K562 (cell line): ENCODE data around the gene PRDX3. TPM values are rescaled to one million over a fixed set of nuclear protein-coding genes. Genes with fewer than 3 reads are reported as not detected.
A peak's percentile ranks its signal among the peaks of the same experiment; 100 is the strongest.

Source experiments
- ATAC-seq: fragments of 200-7000 bp; cut with Tn5 transposase; 3 replicates; pipeline ENCODE4 v1.9.1; 2020; ENCODE audit warnings: moderate library complexity
- BruUV-seq: library from RNA; stranded (reverse); fragments of 400-500 nt; replicated peaks from 2 replicates; lab custom pipeline; 2021; lab: Mats Ljungman, UMichigan
- CTCF ChIA-PET: fragments of 300-600 bp; formaldehyde crosslinking; extraction: SDS; loops from one replicate; lab custom pipeline; 2021; ENCODE audit warnings: low intra/inter-chr PET ratio; lab: Yijun Ruan, JAX
- POLR2A ChIA-PET: fragments of 300-600, 350-650 bp; sonication (Branson Sonifier 250); formaldehyde crosslinking; extraction: SDS; loops from one replicate; lab custom pipeline; 2021; ENCODE audit warnings: antibody characterized with exemption, inconsistent platforms; lab: Yijun Ruan, JAX
- DNase-seq, 4 experiments: peaks; one replicate each; pipeline versions ENCODE4 v3.0.0 to v3.0.0-alpha.2; 2011 to 2018; ENCODE audit warnings: low spot score in 3 of 4, mixed read lengths in 3 of 4; ENCODE audit errors: extremely low read depth in 1 of 4
- FAIRE-seq: peaks from 2 replicates; lab custom pipeline; 2011; peaks lifted over from hg19 to GRCh38; lab: Jason Lieb, UNC
- H2AFZ ChIP-seq: 2 replicates; pipeline ENCODE4 v1.6.0; 2011; ENCODE audit warnings: low read depth, low read length, control low read depth, inconsistent platforms
- H3K27ac ChIP-seq: fragments of 200-600 bp; 3 replicates; pipeline ENCODE4 v1.8.0; 2011; ENCODE audit warnings: low read depth, mild to moderate bottlenecking, control low read depth, inconsistent platforms, low read length, moderate library complexity, mixed read lengths; ENCODE audit errors: extremely low read depth
- H3K27me3 ChIP-seq, 2 experiments: fragments of 300-600 bp in 1 of 2; 2 replicates in 1 of 2; 3 replicates in 1 of 2; pipeline versions ENCODE4 v1.6.0 to v1.8.0; 2011; ENCODE audit warnings: inconsistent platforms in 2 of 2, low read length in 2 of 2, mild to moderate bottlenecking in 1 of 2, mixed read lengths in 1 of 2, moderate library complexity in 1 of 2; ENCODE audit not compliant: control insufficient read depth in 2 of 2, insufficient read depth in 2 of 2
- H3K36me3 ChIP-seq: fragments of 300-600 bp; 3 replicates; pipeline ENCODE4 v1.8.0; 2011; ENCODE audit warnings: mild to moderate bottlenecking, low read length, inconsistent platforms; ENCODE audit not compliant: control insufficient read depth, insufficient read depth
- H3K4me1 ChIP-seq, 2 experiments: fragments of 200-600 bp in 1 of 2; replicated peaks in 1 of 2; 2 replicates in 1 of 2; 3 replicates in 1 of 2; pipeline versions ENCODE4 v1.5.1 to v1.8.0; 2011; ENCODE audit warnings: inconsistent platforms in 2 of 2, low read length in 2 of 2, mild to moderate bottlenecking in 1 of 2, mixed read lengths in 1 of 2, moderate library complexity in 1 of 2; ENCODE audit not compliant: control insufficient read depth in 2 of 2, insufficient read depth in 2 of 2
- H3K4me2 ChIP-seq: 2 replicates; pipeline ENCODE4 v1.6.1; 2011; ENCODE audit warnings: low read length, control low read depth, inconsistent platforms, mixed read lengths; ENCODE audit not compliant: insufficient read depth
- H3K4me3 ChIP-seq: fragments of 200-600 bp; sonication (generic), shearing (Covaris generic); 2 replicates; pipeline ENCODE4 v1.5.1; 2016; ENCODE audit warnings: control low read depth, inconsistent platforms
- H3K79me2 ChIP-seq: fragments of 200-600 bp; 3 replicates; pipeline ENCODE4 v1.8.0; 2011; ENCODE audit warnings: low read length, inconsistent platforms; ENCODE audit not compliant: control insufficient read depth, insufficient read depth
- H3K9ac ChIP-seq, 2 experiments: 2 replicates each; pipeline versions ENCODE4 v1.6.0 to v1.6.1; 2011; ENCODE audit warnings: low read depth in 2 of 2, low read length in 2 of 2, control low read depth in 1 of 2, inconsistent platforms in 1 of 2, mild to moderate bottlenecking in 1 of 2, mixed read lengths in 1 of 2; ENCODE audit not compliant: insufficient read depth in 1 of 2
- H3K9me1 ChIP-seq: one replicate; pipeline ENCODE4 v1.6.0; 2011; ENCODE audit warnings: inconsistent platforms, mild to moderate bottlenecking, low read length, moderate library complexity; ENCODE audit not compliant: control insufficient read depth, insufficient read depth
- H3K9me3 ChIP-seq: replicated peaks from 2 replicates; pipeline ENCODE4 v1.5.1; 2011; ENCODE audit warnings: low read depth, low read length, inconsistent platforms; ENCODE audit not compliant: control insufficient read depth, insufficient read depth
- H4K20me1 ChIP-seq: replicated peaks from 2 replicates; pipeline ENCODE4 v1.6.1; 2011; ENCODE audit warnings: low read length, inconsistent platforms, mixed read lengths; ENCODE audit not compliant: control insufficient read depth, insufficient read depth
- BCOR ChIP-seq: fragments of 450-650 bp; IDR thresholded peaks from 2 replicates; pipeline ENCODE4 v1.6.1; 2016
- GABPA ChIP-seq: fragments of 200-800 bp; sonication (Bioruptor generic); conservative IDR thresholded peaks from 2 replicates; pipeline ENCODE4 v1.6.1; 2016; ENCODE audit warnings: low read depth, missing genetic modification characterization, missing compliant biosample characterization
- KDM1A ChIP-seq, 2 experiments: fragments of 450-650 bp; IDR thresholded peaks; 2 replicates each; pipeline ENCODE4 v1.6.1; 2016; ENCODE audit warnings: mild to moderate bottlenecking in 2 of 2
- KDM5B ChIP-seq: fragments of 200-600 bp; sonication (generic); IDR thresholded peaks from 2 replicates; pipeline ENCODE4 v1.6.1; 2012; ENCODE audit warnings: low read depth, mild to moderate bottlenecking, moderate library complexity, low read length, control low read depth, inconsistent platforms; ENCODE audit not compliant: insufficient replicate concordance
- RBM25 ChIP-seq: fragments of 200-400 bp; formaldehyde crosslinking; IDR thresholded peaks from 2 replicates; pipeline ENCODE4 v1.6.1; 2018; ENCODE audit warnings: low read length, low read depth, moderate library complexity; ENCODE audit not compliant: severe bottlenecking
- SAFB ChIP-seq: fragments of 200-400 bp; formaldehyde crosslinking; IDR thresholded peaks from 2 replicates; pipeline ENCODE4 v1.6.1; 2017; ENCODE audit warnings: low read depth, low read length, borderline replicate concordance
- ZBTB40 ChIP-seq, 2 experiments: fragments of 450-650 bp in 1 of 2; sonication (generic) in 1 of 2; formaldehyde crosslinking in 1 of 2; IDR thresholded peaks; 2 replicates each; pipeline versions ENCODE4 v1.7.1 to v1.9.0; 2016 to 2022; ENCODE audit warnings: inconsistent platforms in 1 of 2, mild to moderate bottlenecking in 1 of 2, missing genetic modification reagents in 1 of 2
- ZFX ChIP-seq: sonication (generic); formaldehyde crosslinking; IDR thresholded peaks from 2 replicates; pipeline ENCODE4 v1.8.0; 2022; ENCODE audit warnings: mild to moderate bottlenecking, missing genetic modification reagents, moderate library complexity
- ZNF3 ChIP-seq: fragments of 250-450 bp; sonication (Bioruptor Pico); IDR thresholded peaks from 2 replicates; pipeline ENCODE4 v1.5.0; 2021; ENCODE audit warnings: mild to moderate bottlenecking, moderate library complexity
- WGBS: fragments of 100-300 bp; shearing (Covaris generic); methylation state at CpG from one replicate; pipeline ENCODE4 v1.1.6; 2016; ENCODE audit warnings: low coverage, mixed read lengths; ENCODE audit not compliant: insufficient coverage; ENCODE audit errors: missing lambda C conversion rate; 5-methylcytosine and 5-hydroxymethylcytosine counted together
- in situ Hi-C: fragments of 300-500 bp; cut with MboI; formaldehyde crosslinking; loops from 4 replicates; pipeline ENCODE4 v1.15.0; 2018; ENCODE audit warnings: inconsistent platforms, mixed read lengths
- intact Hi-C: fragments of 100-400 bp; cut with micrococcal nuclease; formaldehyde crosslinking; loops from 2 replicates; pipeline ENCODE4 v1.14.2; 2022
- polyA plus RNA-seq, 8 experiments: library from polyadenylated mRNA; depleted of rRNA in 4 of 8; stranded (reverse) in 5 of 8; unstranded in 3 of 8; fragments of >200 nt; fragmentation: Nextera tagmentation in 2 of 8; fragmentation: Illumina TruSeq in 1 of 8; extraction: Ambion mirVana in 2 of 8; extraction: Trizol in 1 of 8; gene quantifications; 2 replicates each; pipeline versions ENCODE4 v1.2.1 to v1.2.3, GENCODE V29; 2011 to 2014; ENCODE audit warnings: inconsistent platforms in 1 of 8, missing spikeins in 1 of 8
- total RNA-seq, 7 experiments: library from RNA; depleted of rRNA in 6 of 7; stranded (reverse); fragments of >200 nt in 6 of 7; fragmentation: Illumina TruSeq in 2 of 7; extraction: Trizol in 2 of 7; gene quantifications; 2 replicates each; pipeline versions ENCODE4 v1.2.1 to v1.2.3, GENCODE V29; 2011 to 2021; ENCODE audit warnings: low replicate concordance in 1 of 7

The PRDX3 gene
- total and polyA plus RNA-seq, 9 of the 15 experiments (the other 6 are each of a cell fraction or from before 2014, with no cell fraction given): 122 to 994 (median 173) TPM

GRCh38 chr10:119205894-119206602, 27.4 kb upstream of the PRDX3 start:
- in situ Hi-C loops: no loop called here
- Histone ChIP-seq H3K4me2 (peak overlapping the region; percentile 68; the same call in 1 of the 2 replicates), H3K79me2 (no peaks in the 10 kb centered on the region), H4K20me1 (no peaks in the 10 kb centered on the region), H3K4me1 (peaks cover 3 to 18% of the 10 kb centered on the region in 2 experiments), H3K9me3 (no peaks in the 10 kb centered on the region), H3K4me3 (peak overlapping the region; percentile 71), H2AFZ (peak overlapping the region; percentile 90), H3K27me3 (no peaks in the 10 kb centered on the region), H3K9me1 (no peaks in the 10 kb centered on the region), H3K27ac (peak overlapping the region; percentile 80; the same call in 2 of the 3 replicates), H3K36me3 (no peaks in the 10 kb centered on the region), H3K9ac (peak overlapping the region; percentile 64 to 91)
- intact Hi-C loops: loop anchor here (2.0 to 5.0 kb wide), 4 partner anchors 93 to 336 kb away; partner anchors contain the start of gene RGS10
- FAIRE-seq: no peak
- ATAC-seq: peak; percentile 11; the same call in 2 of the 3 replicates
- BruUV-seq: TSS peak; percentile 79
- POLR2A ChIA-PET: interaction anchor here (0.8 to 1.8 kb wide), 3 partner anchors 11 to 240 kb away, joined by 3 to 7 read pairs (median 6); no protein-coding TSS in a partner anchor
- peak; percentile 25 to 49 (median 34) for DNase-seq
- WGBS: 52% methylated on average over 17 of the region's 17 CpGs
- CTCF ChIA-PET: interaction anchor here (0.7 to 0.8 kb wide), 3 partner anchors 93 to 211 kb away, joined by 3 to 4 read pairs (median 4); no protein-coding TSS in a partner anchor
- peak; percentile 72 for TF ChIP-seq RBM25
- TF ChIP-seq ZBTB40 (IDR thresholded peaks at IDR 0.05): 0 out of 2 replicates have a peak, but pooled peaks have one; percentile 32
- TF ChIP-seq ZBTB40 (CRISPR knock-in tag; IDR thresholded peaks at IDR 0.05): no peak
- peak; percentile 64; the same call in 1 of the 2 replicates for TF ChIP-seq ZFX
- peak; percentile 23 for TF ChIP-seq KDM5B
- TF ChIP-seq SAFB: peak; percentile 27; the same call in 1 of the 2 replicates
- peak; percentile 56; the same call in 1 of the 2 replicates for TF ChIP-seq BCOR
- TF ChIP-seq KDM1A (IDR thresholded peaks at IDR 0.05): peak; percentile 28 to 38; a peak in 2 of 4 replicates
- TF ChIP-seq ZNF3 (CRISPR knock-in tag): no peak
- peak; percentile 58 for TF ChIP-seq GABPA (tag)
